H9 (cell line): ENCODE results near the gene PGF. TPM values are rescaled to one million over a fixed set of nuclear protein-coding genes. Genes with fewer than 3 reads are reported as not detected.

Experiments
- DNase-seq: peaks from one replicate; pipeline ENCODE4 v3.0.0-alpha.2; 2017
- H2AFZ ChIP-seq: one replicate; pipeline ENCODE4 v1.6.1; 2013; ENCODE audit warnings: mild to moderate bottlenecking, low read length, control low read depth, moderate library complexity
- H2AK5ac ChIP-seq: 2 replicates; pipeline ENCODE4 v1.6.1; 2013; ENCODE audit warnings: low read length, control low read depth, mixed read lengths; ENCODE audit not compliant: insufficient read length
- H2BK120ac ChIP-seq: one replicate; pipeline ENCODE4 v1.6.1; 2013; ENCODE audit warnings: low read depth, mild to moderate bottlenecking, low read length, control low read depth, inconsistent platforms; ENCODE audit not compliant: poor library complexity, severe bottlenecking
- H2BK12ac ChIP-seq: 2 replicates; pipeline ENCODE4 v1.6.1; 2013; ENCODE audit warnings: low read length, control low read depth, mixed read lengths, low read depth; ENCODE audit not compliant: insufficient read length
- H2BK15ac ChIP-seq: 2 replicates; pipeline ENCODE4 v1.6.1; 2013; ENCODE audit warnings: low read depth, low read length, control low read depth
- H2BK20ac ChIP-seq: one replicate; pipeline ENCODE4 v1.6.1; 2013; ENCODE audit warnings: low read depth, mild to moderate bottlenecking, low read length, control low read depth, inconsistent platforms; ENCODE audit not compliant: poor library complexity, severe bottlenecking
- H2BK5ac ChIP-seq: 2 replicates; pipeline ENCODE4 v1.6.1; 2013; ENCODE audit warnings: low read length, control low read depth, mixed read lengths; ENCODE audit not compliant: insufficient read length
- H3K14ac ChIP-seq: 2 replicates; pipeline ENCODE4 v1.6.1; 2013; ENCODE audit warnings: low read length, control low read depth; ENCODE audit not compliant: insufficient read depth
- H3K18ac ChIP-seq: 2 replicates; pipeline ENCODE4 v1.6.1; 2013; ENCODE audit warnings: low read depth, mild to moderate bottlenecking, mixed read lengths, low read length, control low read depth; ENCODE audit not compliant: insufficient read length
- H3K23ac ChIP-seq: 2 replicates; pipeline ENCODE4 v1.6.1; 2013; ENCODE audit warnings: low read length, control low read depth, mixed read lengths, low read depth; ENCODE audit not compliant: insufficient read length
- H3K23me2 ChIP-seq: 2 replicates; pipeline ENCODE4 v1.6.1; 2013; ENCODE audit warnings: low read depth, mild to moderate bottlenecking, mixed read lengths, low read length, control low read depth; ENCODE audit not compliant: insufficient read length, poor library complexity, severe bottlenecking
- H3K27ac ChIP-seq: 2 replicates; pipeline ENCODE4 v1.5.1; 2013; ENCODE audit warnings: low read length, control low read depth, mixed read lengths, low read depth; ENCODE audit not compliant: insufficient read length
- H3K27me3 ChIP-seq: 2 replicates; pipeline ENCODE4 v1.6.1; 2013; ENCODE audit warnings: low read length, control low read depth, inconsistent platforms; ENCODE audit not compliant: insufficient read depth
- H3K4ac ChIP-seq: 2 replicates; pipeline ENCODE4 v1.6.1; 2013; ENCODE audit warnings: low read depth, mild to moderate bottlenecking, control low read depth, inconsistent platforms, low read length, moderate library complexity
- H3K4me1 ChIP-seq: 2 replicates; pipeline ENCODE4 v1.6.1; 2013; ENCODE audit warnings: low read length, control low read depth, inconsistent platforms; ENCODE audit not compliant: insufficient read depth
- H3K4me2 ChIP-seq: 2 replicates; pipeline ENCODE4 v1.6.1; 2013; ENCODE audit warnings: low read length, control low read depth, mixed read lengths; ENCODE audit not compliant: insufficient read length, insufficient read depth
- H3K56ac ChIP-seq: 2 replicates; pipeline ENCODE4 v1.6.1; 2013; ENCODE audit warnings: low read depth, mild to moderate bottlenecking, mixed read lengths, low read length, control low read depth; ENCODE audit not compliant: insufficient read length
- H3K79me1 ChIP-seq: 2 replicates; pipeline ENCODE4 v1.6.1; 2013; ENCODE audit warnings: low read depth, mild to moderate bottlenecking, moderate library complexity, low read length, control low read depth, inconsistent platforms; ENCODE audit not compliant: insufficient read depth, poor library complexity, severe bottlenecking
- H3K79me2 ChIP-seq: 2 replicates; pipeline ENCODE4 v1.6.1; 2013; ENCODE audit warnings: low read length, control low read depth, inconsistent platforms; ENCODE audit not compliant: insufficient read depth
- H3K9ac ChIP-seq: 2 replicates; pipeline ENCODE4 v1.6.1; 2013; ENCODE audit warnings: low read length, control low read depth, mixed read lengths; ENCODE audit not compliant: insufficient read length; ENCODE audit errors: extremely low read depth
- H3K9me3 ChIP-seq: one replicate; pipeline ENCODE4 v1.6.1; 2013; ENCODE audit warnings: low read depth, low read length, inconsistent platforms; ENCODE audit not compliant: control insufficient read depth
- H3T11ph ChIP-seq: one replicate; pipeline ENCODE4 v1.6.1; 2013; ENCODE audit warnings: mild to moderate bottlenecking, low read length, control low read depth, inconsistent platforms
- H4K20me1 ChIP-seq: one replicate; pipeline ENCODE4 v1.6.1; 2013; ENCODE audit not compliant: control insufficient read depth, insufficient read length, insufficient read depth
- H4K5ac ChIP-seq: 2 replicates; pipeline ENCODE4 v1.6.1; 2013; ENCODE audit warnings: low read depth, mild to moderate bottlenecking, mixed read lengths, low read length, control low read depth; ENCODE audit not compliant: insufficient read length
- H4K8ac ChIP-seq: replicated peaks from 2 replicates; pipeline ENCODE4 v1.6.1; 2013; ENCODE audit warnings: low read length, control low read depth, mixed read lengths, low read depth; ENCODE audit not compliant: insufficient read length
- H4K91ac ChIP-seq: 2 replicates; pipeline ENCODE4 v1.6.1; 2013; ENCODE audit warnings: low read depth, mild to moderate bottlenecking, moderate library complexity, mixed read lengths, low read length, control low read depth; ENCODE audit not compliant: insufficient read length
- H3K27ac Mint-ChIP-seq, 3 experiments: 2 replicates in 2 of 3; 3 replicates in 1 of 3; pipeline ENCODE4 v1.8.0; 2020 to 2021; ENCODE audit warnings: mixed read lengths in 3 of 3, mild to moderate bottlenecking in 1 of 3, moderate library complexity in 1 of 3
- H3K27me3 Mint-ChIP-seq: 2 replicates; pipeline ENCODE4 v1.8.0; 2021; ENCODE audit warnings: low read depth, mild to moderate bottlenecking, moderate library complexity, mixed read lengths
- H3K36me3 Mint-ChIP-seq, 3 experiments: 2 replicates in 2 of 3; 3 replicates in 1 of 3; pipeline ENCODE4 v1.8.0; 2020 to 2021; ENCODE audit warnings: low read depth in 3 of 3, mixed read lengths in 3 of 3; ENCODE audit not compliant: insufficient read depth in 1 of 3
- H3K4me1 Mint-ChIP-seq, 2 experiments: 2 replicates each; pipeline ENCODE4 v1.8.0; 2020; ENCODE audit warnings: mixed read lengths in 2 of 2
- H3K4me3 Mint-ChIP-seq, 2 experiments: 2 replicates in 1 of 2; 3 replicates in 1 of 2; pipeline ENCODE4 v1.8.0; 2020 to 2021; ENCODE audit warnings: mild to moderate bottlenecking in 2 of 2, mixed read lengths in 2 of 2, moderate library complexity in 1 of 2
- H3K9me3 Mint-ChIP-seq, 2 experiments: 2 replicates in 1 of 2; 3 replicates in 1 of 2; pipeline ENCODE4 v1.8.0; 2020; ENCODE audit warnings: mild to moderate bottlenecking in 2 of 2, mixed read lengths in 2 of 2, moderate library complexity in 1 of 2
- WGBS: extraction: QIAGEN DNeasy Blood & Tissue Kit; methylation state at CpG from one replicate; pipeline ENCODE4 v1.1.7; 2013; ENCODE audit warnings: missing lambda C conversion rate, low lambda C conversion rate, mixed read lengths; ENCODE audit not compliant: insufficient read length; ENCODE audit errors: extremely low coverage; 5-methylcytosine and 5-hydroxymethylcytosine counted together
- total RNA-seq: library from RNA; stranded (reverse); gene quantifications from 2 replicates; pipeline ENCODE4 v1.2.1, GENCODE V29; 2021
- TF ChIP-seq, protein P1 (sequence below): fragments of 200-600 bp; sonication (generic); conservative IDR thresholded peaks from 3 replicates; pipeline ENCODE4 v1.8.0; 2021; ENCODE audit warnings: antibody characterized with exemption, mild to moderate bottlenecking

Gene PGF
- total RNA-seq, 1 experiment from 2014 or later = 2.3 TPM

DNA sequence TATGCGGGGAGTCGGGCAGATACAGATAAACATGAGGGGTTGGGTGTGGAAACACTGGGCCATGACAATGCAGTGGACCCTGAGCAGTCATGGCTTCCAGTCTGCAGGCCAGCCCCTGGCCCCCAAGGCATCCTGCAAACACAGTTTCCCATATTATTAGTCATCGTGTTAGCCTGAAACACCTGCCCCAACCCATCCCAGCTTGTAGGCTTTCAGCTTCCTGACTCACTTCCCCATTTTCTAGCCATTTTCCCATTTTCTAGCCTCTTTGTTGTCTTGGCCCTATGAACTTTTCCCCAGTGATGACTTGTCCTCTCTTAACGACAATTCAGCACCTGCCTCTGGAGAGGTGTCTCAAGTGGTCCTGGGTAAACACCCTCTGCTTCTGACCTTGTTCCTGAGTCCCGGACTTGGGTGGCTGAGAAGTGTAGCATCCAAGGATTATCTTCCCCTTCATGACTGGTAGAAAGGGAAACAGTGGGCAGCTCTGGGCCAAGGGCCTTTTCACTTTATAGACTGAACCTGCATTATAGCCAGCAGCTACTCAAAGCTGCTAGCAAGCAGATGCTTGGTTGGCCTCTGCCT, 4.3 kb upstream of the PGF start:
- no peak overlapping the region for H4K5ac ChIP-seq
- TF ChIP-seq, protein P1, sequence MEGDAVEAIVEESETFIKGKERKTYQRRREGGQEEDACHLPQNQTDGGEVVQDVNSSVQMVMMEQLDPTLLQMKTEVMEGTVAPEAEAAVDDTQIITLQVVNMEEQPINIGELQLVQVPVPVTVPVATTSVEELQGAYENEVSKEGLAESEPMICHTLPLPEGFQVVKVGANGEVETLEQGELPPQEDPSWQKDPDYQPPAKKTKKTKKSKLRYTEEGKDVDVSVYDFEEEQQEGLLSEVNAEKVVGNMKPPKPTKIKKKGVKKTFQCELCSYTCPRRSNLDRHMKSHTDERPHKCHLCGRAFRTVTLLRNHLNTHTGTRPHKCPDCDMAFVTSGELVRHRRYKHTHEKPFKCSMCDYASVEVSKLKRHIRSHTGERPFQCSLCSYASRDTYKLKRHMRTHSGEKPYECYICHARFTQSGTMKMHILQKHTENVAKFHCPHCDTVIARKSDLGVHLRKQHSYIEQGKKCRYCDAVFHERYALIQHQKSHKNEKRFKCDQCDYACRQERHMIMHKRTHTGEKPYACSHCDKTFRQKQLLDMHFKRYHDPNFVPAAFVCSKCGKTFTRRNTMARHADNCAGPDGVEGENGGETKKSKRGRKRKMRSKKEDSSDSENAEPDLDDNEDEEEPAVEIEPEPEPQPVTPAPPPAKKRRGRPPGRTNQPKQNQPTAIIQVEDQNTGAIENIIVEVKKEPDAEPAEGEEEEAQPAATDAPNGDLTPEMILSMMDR = no peak
- H3K4me1 ChIP-seq = no peaks in the 10 kb centered on the region; the same call in 1 of the 2 replicates
- Mint-ChIP-seq H3K4me3 (no peak overlapping the region), H3K4me1 (peaks cover 13 to 18% of the 10 kb centered on the region in 2 experiments), H3K27ac (no peak overlapping the region), H3K9me3 (no peaks in the 10 kb centered on the region), H3K36me3 (no peaks in the 10 kb centered on the region; a peak in 1 of 7 replicates), H3K27me3 (peaks cover 18% of the 10 kb centered on the region)
- H3K27me3 ChIP-seq = no peaks in the 10 kb centered on the region; the same call in 1 of the 2 replicates
- H2AK5ac ChIP-seq = no peak overlapping the region
- no peaks in the 10 kb centered on the region for H3K79me2 ChIP-seq
- no peaks in the 10 kb centered on the region for H4K20me1 ChIP-seq
- no peak overlapping the region for H4K8ac ChIP-seq
- H2AFZ ChIP-seq = no peak overlapping the region
- H2BK120ac ChIP-seq = no peak overlapping the region
- no peak overlapping the region for H3T11ph ChIP-seq
- H2BK12ac ChIP-seq = no peak overlapping the region
- H3K79me1 ChIP-seq = no peaks in the 10 kb centered on the region
- no peak overlapping the region for H3K9ac ChIP-seq
- no peak overlapping the region for H4K91ac ChIP-seq
- H3K23ac ChIP-seq = no peak overlapping the region
- no peak overlapping the region for H3K4ac ChIP-seq
- no peak for DNase-seq
- H3K23me2 ChIP-seq = no peaks in the 10 kb centered on the region
- no peak overlapping the region for H3K56ac ChIP-seq
- no peak overlapping the region for H2BK15ac ChIP-seq
- no CpG with 5 or more reads among the region's 5 CpGs for WGBS
- H3K4me2 ChIP-seq = no peak overlapping the region
- no peak overlapping the region for H3K27ac ChIP-seq
- no peaks in the 10 kb centered on the region for H3K9me3 ChIP-seq
- H2BK5ac ChIP-seq = no peak overlapping the region
- no peak overlapping the region for H3K14ac ChIP-seq
- no peak overlapping the region for H3K18ac ChIP-seq
- H2BK20ac ChIP-seq = no peak overlapping the region
